ENCODE measurements around the gene IFT57.

The IFT57 gene

GRCh38 chr3:108136561-108137459 lies 85.4 kb downstream of the IFT57 start:
- Histone ChIP-seq H3K36me3 (ENCODE audit: control insufficient read depth in 2 of 2, insufficient read depth in 1 of 2, low read length in 2 of 2) (no peaks in the 10 kb centered on the region), H3K4me1 (ENCODE audit: control insufficient read depth, insufficient read depth, low read length) (no peaks in the 10 kb centered on the region), H3K9me3 (ENCODE audit: control insufficient read depth, insufficient read depth, low read depth, low read length) (no peaks in the 10 kb centered on the region), H3K27ac (ENCODE audit: extremely low read depth, low read depth, low read length) (no peak overlapping the region), H3K4me3 (ENCODE audit: low read depth, low read length) (no peak overlapping the region)
- CTCF ChIA-PET, result no interaction called here
- POLR2A ChIA-PET, result no interaction called here
- TF ChIP-seq GLI2 (tag by site-specific recombination; IDR thresholded peaks at IDR 0.05; ENCODE audit: borderline replicate concordance, low read depth) (no peak), SALL2 (tag by site-specific recombination; IDR thresholded peaks at IDR 0.05; ENCODE audit: borderline replicate concordance) (no peak), ZNF366 (tag by site-specific recombination; conservative IDR thresholded peaks at IDR 0.05) (no peak), ZNF624 (tag by site-specific recombination; IDR thresholded peaks at IDR 0.05) (no peak), ZFP41 (tag by site-specific recombination; IDR thresholded peaks at IDR 0.05; ENCODE audit: borderline replicate concordance) (no peak)

- TF ChIP-seq ZNF138 (tag by site-specific recombination; IDR thresholded peaks at IDR 0.05; ENCODE audit: borderline replicate concordance), result no peak
- TF ChIP-seq ZNF701 (tag by site-specific recombination; IDR thresholded peaks at IDR 0.05), result no peak
- no peak for TF ChIP-seq ZBTB17 (tag by site-specific recombination; IDR thresholded peaks at IDR 0.05)
- Histone ChIP-seq H3K27ac (ENCODE audit: extremely low read depth, low read depth, low read length) (no peak overlapping the region), H3K4me1 (ENCODE audit: control insufficient read depth, insufficient read depth, low read length) (no peaks in the 10 kb centered on the region), H3K9me3 (ENCODE audit: control insufficient read depth, insufficient read depth, low read depth, low read length) (no peaks in the 10 kb centered on the region), H3K36me3 (ENCODE audit: control insufficient read depth in 2 of 2, insufficient read depth in 1 of 2, low read length in 2 of 2) (no peaks in the 10 kb centered on the region), H3K4me3 (ENCODE audit: low read depth, low read length) (no peak overlapping the region)
- CTCF ChIA-PET, result interaction anchor here (0.7 kb wide), 1 partner anchor 43 kb away, joined by 3 read pairs; no protein-coding TSS in a partner anchor
- POLR2A ChIA-PET, result no interaction called here
Measured at GRCh38 chr3:108134555-108134880, 87.7 kb downstream of the IFT57 start.

GRCh38 chr3:108133858-108134554 lies 88.2 kb downstream of the IFT57 start:
- no peaks in the 10 kb centered on the region for H3K4me1 ChIP-seq (ENCODE audit: control insufficient read depth, insufficient read depth, low read length)
- no peaks in the 10 kb centered on the region for H3K9me3 ChIP-seq (ENCODE audit: control insufficient read depth, insufficient read depth, low read depth, low read length)
- ChIA-PET POLR2A (no interaction called here), CTCF (interaction anchor here (0.7 kb wide), 2 partner anchors 44 to 940 kb away, joined by 3 read pairs; no protein-coding TSS in a partner anchor)
- H3K36me3 ChIP-seq (ENCODE audit: control insufficient read depth in 2 of 2, insufficient read depth in 1 of 2, low read length in 2 of 2), result no peaks in the 10 kb centered on the region
- no peak overlapping the region for H3K27ac ChIP-seq (ENCODE audit: extremely low read depth, low read depth, low read length)
- H3K4me3 ChIP-seq (ENCODE audit: low read depth, low read length), result no peak overlapping the region
- TF ChIP-seq ZNF76 (tag by site-specific recombination; IDR thresholded peaks at IDR 0.05; ENCODE audit: borderline replicate concordance, low read depth), result no peak
- no peak for TF ChIP-seq ZNF530 (tag by site-specific recombination; IDR thresholded peaks at IDR 0.05; ENCODE audit: low read depth)
- no peak for TF ChIP-seq REST (tag by site-specific recombination; IDR thresholded peaks at IDR 0.05)
- no peak for TF ChIP-seq ZNF112 (tag by site-specific recombination; IDR thresholded peaks at IDR 0.05)
- no peak for TF ChIP-seq HOXC10 (CRISPR knock-in tag; IDR thresholded peaks at IDR 0.05)
- no peak for TF ChIP-seq ZNF529 (tag by site-specific recombination; IDR thresholded peaks at IDR 0.05; ENCODE audit: insufficient replicate concordance)
- no peak for TF ChIP-seq ZNF391 (tag by site-specific recombination; IDR thresholded peaks at IDR 0.05; ENCODE audit: borderline replicate concordance, low read depth)
- no peak for TF ChIP-seq ZNF518A (tag by site-specific recombination; conservative IDR thresholded peaks at IDR 0.05; ENCODE audit: low read depth)
- TF ChIP-seq ZNF239 (tag by site-specific recombination; IDR thresholded peaks at IDR 0.05), result no peak
- TF ChIP-seq ZNF501 (tag by site-specific recombination; IDR thresholded peaks at IDR 0.05), result no peak
- no peak for TF ChIP-seq ZNF2 (tag by site-specific recombination; IDR thresholded peaks at IDR 0.05)
- no peak for TF ChIP-seq ZXDB (tag by site-specific recombination; IDR thresholded peaks at IDR 0.05)
- TF ChIP-seq ZSCAN16 (tag by site-specific recombination; IDR thresholded peaks at IDR 0.05), result no peak
- TF ChIP-seq ZNF701 (tag by site-specific recombination; IDR thresholded peaks at IDR 0.05), result no peak
- no peak for TF ChIP-seq GLI4 (tag by site-specific recombination; IDR thresholded peaks at IDR 0.05)

Measured in HEK293 (cell line).